ENCODE data around the gene SIRPG.
A peak's percentile ranks its signal among the peaks of the same experiment; 100 is the strongest.
"Not testable (repeated sequence)": the region's sequence is repeated elsewhere in the genome, so short reads cannot be mapped to it uniquely, and the experiment has no call there.

SIRPG gene

GRCh38 chr20:1657556-1658334 lies at the start of gene SIRPG:
SIRPG (minus strand) TSS chr20:1657779; CDS start chr20:1657714, 65 bp downstream.
- ATAC-seq = no peak

GRCh38 chr20:1706887-1707286 lies 49.3 kb upstream of the SIRPG start:
- ATAC-seq = not testable (repeated sequence)

GRCh38 chr20:1706079-1706478 lies 48.5 kb upstream of the SIRPG start:
- ATAC-seq = no peak

GRCh38 chr20:1702855-1703254 lies 45.3 kb upstream of the SIRPG start:
- ATAC-seq = no peak

GRCh38 chr20:1702328-1702727 lies 44.7 kb upstream of the SIRPG start:
- no peak for ATAC-seq

- no peak for ATAC-seq
These were observed 43.4 kb upstream of the SIRPG start for GRCh38 chr20:1700990-1701389.

GRCh38 chr20:1697592-1697991 lies 40.0 kb upstream of the SIRPG start:
- no peak for ATAC-seq

GRCh38 chr20:1696521-1697209 lies 39.1 kb upstream of the SIRPG start:
- ATAC-seq = peak in 1 of 2 donors; percentile 38

GRCh38 chr20:1694672-1695071 lies 37.1 kb upstream of the SIRPG start:
- ATAC-seq = no peak

GRCh38 chr20:1693427-1693826 lies 35.8 kb upstream of the SIRPG start:
- no peak for ATAC-seq

GRCh38 chr20:1689721-1690120 lies 32.1 kb upstream of the SIRPG start:
- ATAC-seq = no peak

- ATAC-seq = peak in 1 of 2 donors; percentile 22
These were observed 31.4 kb upstream of the SIRPG start for GRCh38 chr20:1688886-1689538.

- no peak for ATAC-seq
These were observed 29.5 kb upstream of the SIRPG start for GRCh38 chr20:1687053-1687452.

GRCh38 chr20:1686151-1686748 lies 28.7 kb upstream of the SIRPG start:
- ATAC-seq = peak; percentile 62 to 70

- ATAC-seq = peak; percentile 34 to 35
These were observed 27.9 kb upstream of the SIRPG start for GRCh38 chr20:1685304-1686052.

- ATAC-seq = no peak
These were observed 27.3 kb upstream of the SIRPG start for GRCh38 chr20:1684872-1685271.

- peak; percentile 29 to 39 for ATAC-seq
These were observed 19.1 kb upstream of the SIRPG start for GRCh38 chr20:1676650-1677049.

GRCh38 chr20:1674990-1675780 lies 17.6 kb upstream of the SIRPG start:
- peak; percentile 20 to 26 for ATAC-seq

- ATAC-seq = peak; percentile 50 to 70
These were observed 16.8 kb upstream of the SIRPG start for GRCh38 chr20:1674361-1674760.

GRCh38 chr20:1673424-1673823 lies 15.8 kb upstream of the SIRPG start:
- ATAC-seq = no peak

- ATAC-seq = no peak
These were observed 15.1 kb upstream of the SIRPG start for GRCh38 chr20:1672728-1673127.
